NCI-H2196 (cell line): ENCODE data around the gene GNAQ.

Experiments
- DNase-seq: peaks from one replicate; lab custom pipeline; 2025; ENCODE audit not compliant: unreplicated experiment; lab: John Stamatoyannopoulos, UW

GNAQ gene

GRCh38 chr9:78003730-78004129 lies 27.9 kb downstream of the GNAQ start:
- DNase-seq: no peak

- DNase-seq: no peak
Measured at GRCh38 chr9:78001946-78002731, 29.5 kb downstream of the GNAQ start.

- no peak for DNase-seq
Measured at GRCh38 chr9:78000221-78000620, 31.4 kb downstream of the GNAQ start.

- no peak for DNase-seq
Measured at GRCh38 chr9:77999231-77999631, 32.4 kb downstream of the GNAQ start.

GRCh38 chr9:77997611-77998284 lies 33.9 kb downstream of the GNAQ start:
- peak; percentile 9 for DNase-seq

GRCh38 chr9:77996696-77997095 lies 34.9 kb downstream of the GNAQ start:
- DNase-seq: no peak

- no peak for DNase-seq
Measured at GRCh38 chr9:77991191-77991590, 40.4 kb downstream of the GNAQ start.

GRCh38 chr9:77989909-77990308 lies 41.7 kb downstream of the GNAQ start:
- DNase-seq: no peak

- no peak for DNase-seq
Measured at GRCh38 chr9:77989458-77989857, 42.2 kb downstream of the GNAQ start.

GRCh38 chr9:77988630-77989029 lies 43.0 kb downstream of the GNAQ start:
- DNase-seq: no peak

- DNase-seq: no peak
Measured at GRCh38 chr9:77987880-77988525, 43.6 kb downstream of the GNAQ start.

GRCh38 chr9:77987081-77987656 lies 44.4 kb downstream of the GNAQ start:
- no peak for DNase-seq

- DNase-seq: no peak
Measured at GRCh38 chr9:77985996-77986395, 45.6 kb downstream of the GNAQ start.

GRCh38 chr9:77983320-77983662 lies 48.3 kb downstream of the GNAQ start:
- DNase-seq: no peak

GRCh38 chr9:77982581-77983319 lies 48.9 kb downstream of the GNAQ start:
- no peak for DNase-seq

- DNase-seq: no peak
Measured at GRCh38 chr9:77981907-77982306, 49.7 kb downstream of the GNAQ start.

- DNase-seq: no peak
Measured at GRCh38 chr9:77981332-77981731, 50.3 kb downstream of the GNAQ start.

GRCh38 chr9:77980622-77981021 lies 51.0 kb downstream of the GNAQ start:
- no peak for DNase-seq

GRCh38 chr9:77978086-77978781 lies 53.4 kb downstream of the GNAQ start:
- no peak for DNase-seq

GRCh38 chr9:77977210-77977611 lies 54.4 kb downstream of the GNAQ start:
- no peak for DNase-seq

GRCh38 chr9:77975806-77976205 lies 55.8 kb downstream of the GNAQ start:
- DNase-seq: no peak
